HepG2 (cell line): ENCODE data around the gene RPP21. TPM values are rescaled to one million over a fixed set of nuclear protein-coding genes. Genes with fewer than 3 reads are reported as not detected.

Source experiments
- GZF1 ChIP-seq: sonication (generic); formaldehyde crosslinking; IDR thresholded peaks from 2 replicates; pipeline ENCODE4 v1.5.1; 2020; ENCODE audit warnings: mild to moderate bottlenecking, missing genetic modification reagents
- HES4 ChIP-seq: sonication (generic); formaldehyde crosslinking; IDR thresholded peaks from 2 replicates; pipeline ENCODE4 v1.9.0; 2021; ENCODE audit warnings: mild to moderate bottlenecking, missing genetic modification reagents, borderline replicate concordance
- HMG20B ChIP-seq: conservative IDR thresholded peaks from 2 replicates; pipeline ENCODE4 v1.6.1; 2016; ENCODE audit warnings: missing genetic modification reagents, missing compliant biosample characterization
- IRX3 ChIP-seq: sonication (generic); formaldehyde crosslinking; IDR thresholded peaks from 2 replicates; pipeline ENCODE4 v1.8.1; 2023; ENCODE audit warnings: mild to moderate bottlenecking, low read depth, missing genetic modification reagents, borderline replicate concordance
- KDM5A ChIP-seq: fragments of 200-600 bp; sonication (generic); IDR thresholded peaks from 2 replicates; pipeline ENCODE4 v1.7.0; 2018; ENCODE audit warnings: antibody characterized with exemption, mild to moderate bottlenecking, low read length, borderline replicate concordance
- MAFF ChIP-seq: IDR thresholded peaks from 2 replicates; pipeline ENCODE4 v1.6.1; 2011; ENCODE audit warnings: low read depth, low read length, improper control_type of control experiment
- NFKB2 ChIP-seq: sonication (generic); formaldehyde crosslinking; IDR thresholded peaks from 2 replicates; pipeline ENCODE4 v1.4.0; 2020; ENCODE audit warnings: missing genetic modification reagents, borderline replicate concordance
- RFX3 ChIP-seq: IDR thresholded peaks from 2 replicates; pipeline ENCODE4 v1.6.1; 2016; ENCODE audit warnings: missing biosample characterization, missing genetic modification reagents
- ZKSCAN5 ChIP-seq: sonication (generic); formaldehyde crosslinking; IDR thresholded peaks from 2 replicates; pipeline ENCODE4 v1.5.1; 2020; ENCODE audit warnings: mild to moderate bottlenecking, missing genetic modification reagents
- ZNF232 ChIP-seq: sonication (generic); formaldehyde crosslinking; IDR thresholded peaks from 2 replicates; pipeline ENCODE4 v1.4.0; 2020; ENCODE audit warnings: missing genetic modification reagents, borderline replicate concordance
- ZNF550 ChIP-seq: sonication (generic); formaldehyde crosslinking; IDR thresholded peaks from 2 replicates; pipeline ENCODE4 v1.4.0; 2020; ENCODE audit warnings: mild to moderate bottlenecking, missing genetic modification reagents, borderline replicate concordance
- ZNF562 ChIP-seq: sonication (generic); formaldehyde crosslinking; IDR thresholded peaks from 2 replicates; pipeline ENCODE4 v1.8.0; 2022; ENCODE audit warnings: missing genetic modification reagents, borderline replicate concordance
- ZNF605 ChIP-seq: sonication (generic); formaldehyde crosslinking; IDR thresholded peaks from 2 replicates; pipeline ENCODE4 v1.8.0; 2022; ENCODE audit warnings: mild to moderate bottlenecking, missing genetic modification reagents
- ZNF670 ChIP-seq: sonication (generic); formaldehyde crosslinking; IDR thresholded peaks from 2 replicates; pipeline ENCODE4 v1.8.0; 2022; ENCODE audit warnings: mild to moderate bottlenecking, missing genetic modification reagents, borderline replicate concordance
- polyA plus RNA-seq, 8 experiments: library from polyadenylated mRNA; depleted of rRNA in 3 of 8; stranded (reverse) in 7 of 8; unstranded in 1 of 8; fragments of >200 nt; fragmentation: Illumina TruSeq in 4 of 8; extraction: Trizol in 4 of 8; gene quantifications; 2 replicates each; pipeline versions ENCODE4 v1.2.1 to v1.2.3, GENCODE V29; 2011 to 2016; ENCODE audit warnings: low read depth in 4 of 8, missing spikeins in 1 of 8, mixed read lengths in 1 of 8; ENCODE audit not compliant: insufficient read depth in 1 of 8
- total RNA-seq, 5 experiments: library from RNA; depleted of rRNA; stranded (reverse); fragments of >200 nt; fragmentation: Illumina TruSeq; extraction: Trizol; gene quantifications; 2 replicates each; pipeline ENCODE4 v1.2.3, GENCODE V29; 2016; ENCODE audit warnings: low read depth in 1 of 5
- TF ChIP-seq, protein P1 (sequence below): sonication (generic); formaldehyde crosslinking; IDR thresholded peaks from 2 replicates; pipeline ENCODE4 v1.5.0; 2020; ENCODE audit warnings: missing genetic modification reagents, mild to moderate bottlenecking, borderline replicate concordance
- TF ChIP-seq, protein P2 (sequence below): sonication (generic); formaldehyde crosslinking; IDR thresholded peaks from 2 replicates; pipeline ENCODE4 v1.4.0; 2020; ENCODE audit warnings: mild to moderate bottlenecking, missing genetic modification reagents
- TF ChIP-seq, protein P3 (sequence below): sonication (generic); formaldehyde crosslinking; IDR thresholded peaks from 2 replicates; pipeline ENCODE4 v1.5.0; 2020; ENCODE audit warnings: missing genetic modification reagents
- TF ChIP-seq, protein P4 (sequence below): sonication (generic); formaldehyde crosslinking; IDR thresholded peaks from 2 replicates; pipeline ENCODE4 v1.5.1; 2020; ENCODE audit warnings: missing genetic modification reagents, mild to moderate bottlenecking, borderline replicate concordance
- TF ChIP-seq, protein P5 (sequence below): sonication (generic); formaldehyde crosslinking; IDR thresholded peaks from 2 replicates; pipeline ENCODE4 v1.4.0; 2020; ENCODE audit warnings: missing genetic modification reagents, borderline replicate concordance

RPP21 gene
- total and polyA plus RNA-seq, 2 of the 13 experiments (the other 11 are each of a cell fraction or from before 2014, with no cell fraction given): 53.1 to 72.3 TPM

DNA sequence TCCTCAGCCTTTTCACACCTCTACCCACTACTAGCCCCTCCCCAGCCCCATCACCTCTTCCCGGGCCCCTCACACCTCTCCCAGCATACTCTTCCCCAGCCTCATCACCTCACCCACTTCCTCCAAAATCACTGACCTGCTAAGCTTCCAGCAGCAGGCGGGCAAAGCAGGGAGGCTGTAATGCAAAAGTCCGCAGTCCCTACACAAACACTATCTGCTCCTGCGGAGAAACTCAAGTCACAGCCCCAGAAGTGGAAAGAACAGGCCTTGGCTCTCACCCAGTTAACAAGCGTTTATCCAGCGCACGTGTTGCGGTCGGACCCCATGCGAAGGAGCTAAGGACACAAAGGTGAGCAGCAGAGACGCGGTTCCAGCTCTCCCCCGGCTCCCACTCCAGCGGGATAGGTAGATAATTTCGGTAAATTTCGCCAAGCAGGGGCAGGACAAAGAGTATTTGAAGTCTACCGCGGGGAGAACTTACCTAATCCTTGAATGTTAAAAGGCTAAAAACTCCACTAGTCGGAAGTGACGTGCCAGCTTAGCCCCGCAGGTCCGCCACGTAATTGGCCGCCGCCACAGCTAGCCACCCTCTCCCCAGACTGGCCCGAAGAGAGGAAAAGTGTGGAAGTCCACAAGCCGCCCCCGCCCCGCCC lies 19.0 kb upstream of the RPP21 start (continued):
- TF ChIP-seq HES4 (CRISPR knock-in tag) (no peak; the same call in 1 of the 2 replicates), IRX3 (CRISPR knock-in tag) (peak; percentile 86; the same call in 1 of the 2 replicates), ZKSCAN5 (CRISPR knock-in tag) (peak; percentile 86), HMG20B (CRISPR knock-in tag) (no peak), ZNF605 (peak; percentile 95), ZNF562 (CRISPR knock-in tag) (no peak), GZF1 (CRISPR knock-in tag) (peak; percentile 39; the same call in 1 of the 2 replicates), ZNF670 (CRISPR knock-in tag) (peak; percentile 86), RFX3 (CRISPR knock-in tag) (no peak), NFKB2 (CRISPR knock-in tag) (peak; percentile 71; the same call in 1 of the 2 replicates), MAFF (no peak), ZNF550 (CRISPR knock-in tag) (peak; percentile 41; the same call in 1 of the 2 replicates), KDM5A (peak; percentile 75), ZNF232 (CRISPR knock-in tag) (peak; percentile 63; the same call in 1 of the 2 replicates)
- TF ChIP-seq, protein P1, sequence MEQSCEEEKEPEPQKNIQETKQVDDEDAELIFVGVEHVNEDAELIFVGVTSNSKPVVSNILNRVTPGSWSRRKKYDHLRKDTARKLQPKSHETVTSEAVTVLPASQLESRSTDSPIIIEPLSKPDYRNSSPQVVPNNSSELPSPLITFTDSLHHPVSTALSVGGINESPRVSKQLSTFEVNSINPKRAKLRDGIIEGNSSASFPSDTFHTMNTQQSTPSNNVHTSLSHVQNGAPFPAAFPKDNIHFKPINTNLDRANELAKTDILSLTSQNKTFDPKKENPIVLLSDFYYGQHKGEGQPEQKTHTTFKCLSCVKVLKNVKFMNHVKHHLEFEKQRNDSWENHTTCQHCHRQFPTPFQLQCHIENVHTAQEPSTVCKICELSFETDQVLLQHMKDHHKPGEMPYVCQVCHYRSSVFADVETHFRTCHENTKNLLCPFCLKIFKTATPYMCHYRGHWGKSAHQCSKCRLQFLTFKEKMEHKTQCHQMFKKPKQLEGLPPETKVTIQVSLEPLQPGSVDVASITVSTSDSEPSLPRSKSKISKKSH: no peak; the same call in 1 of the 2 replicates
- TF ChIP-seq, protein P2, sequence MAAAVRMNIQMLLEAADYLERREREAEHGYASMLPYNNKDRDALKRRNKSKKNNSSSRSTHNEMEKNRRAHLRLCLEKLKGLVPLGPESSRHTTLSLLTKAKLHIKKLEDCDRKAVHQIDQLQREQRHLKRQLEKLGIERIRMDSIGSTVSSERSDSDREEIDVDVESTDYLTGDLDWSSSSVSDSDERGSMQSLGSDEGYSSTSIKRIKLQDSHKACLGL (CRISPR knock-in tag): peak; percentile 42; the same call in 1 of the 2 replicates
- TF ChIP-seq, protein P3, sequence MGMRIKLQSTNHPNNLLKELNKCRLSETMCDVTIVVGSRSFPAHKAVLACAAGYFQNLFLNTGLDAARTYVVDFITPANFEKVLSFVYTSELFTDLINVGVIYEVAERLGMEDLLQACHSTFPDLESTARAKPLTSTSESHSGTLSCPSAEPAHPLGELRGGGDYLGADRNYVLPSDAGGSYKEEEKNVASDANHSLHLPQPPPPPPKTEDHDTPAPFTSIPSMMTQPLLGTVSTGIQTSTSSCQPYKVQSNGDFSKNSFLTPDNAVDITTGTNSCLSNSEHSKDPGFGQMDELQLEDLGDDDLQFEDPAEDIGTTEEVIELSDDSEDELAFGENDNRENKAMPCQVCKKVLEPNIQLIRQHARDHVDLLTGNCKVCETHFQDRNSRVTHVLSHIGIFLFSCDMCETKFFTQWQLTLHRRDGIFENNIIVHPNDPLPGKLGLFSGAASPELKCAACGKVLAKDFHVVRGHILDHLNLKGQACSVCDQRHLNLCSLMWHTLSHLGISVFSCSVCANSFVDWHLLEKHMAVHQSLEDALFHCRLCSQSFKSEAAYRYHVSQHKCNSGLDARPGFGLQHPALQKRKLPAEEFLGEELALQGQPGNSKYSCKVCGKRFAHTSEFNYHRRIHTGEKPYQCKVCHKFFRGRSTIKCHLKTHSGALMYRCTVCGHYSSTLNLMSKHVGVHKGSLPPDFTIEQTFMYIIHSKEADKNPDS: no peak; the same call in 1 of the 2 replicates
- TF ChIP-seq, protein P4, sequence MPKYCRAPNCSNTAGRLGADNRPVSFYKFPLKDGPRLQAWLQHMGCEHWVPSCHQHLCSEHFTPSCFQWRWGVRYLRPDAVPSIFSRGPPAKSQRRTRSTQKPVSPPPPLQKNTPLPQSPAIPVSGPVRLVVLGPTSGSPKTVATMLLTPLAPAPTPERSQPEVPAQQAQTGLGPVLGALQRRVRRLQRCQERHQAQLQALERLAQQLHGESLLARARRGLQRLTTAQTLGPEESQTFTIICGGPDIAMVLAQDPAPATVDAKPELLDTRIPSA (CRISPR knock-in tag): no peak
- TF ChIP-seq, protein P5, sequence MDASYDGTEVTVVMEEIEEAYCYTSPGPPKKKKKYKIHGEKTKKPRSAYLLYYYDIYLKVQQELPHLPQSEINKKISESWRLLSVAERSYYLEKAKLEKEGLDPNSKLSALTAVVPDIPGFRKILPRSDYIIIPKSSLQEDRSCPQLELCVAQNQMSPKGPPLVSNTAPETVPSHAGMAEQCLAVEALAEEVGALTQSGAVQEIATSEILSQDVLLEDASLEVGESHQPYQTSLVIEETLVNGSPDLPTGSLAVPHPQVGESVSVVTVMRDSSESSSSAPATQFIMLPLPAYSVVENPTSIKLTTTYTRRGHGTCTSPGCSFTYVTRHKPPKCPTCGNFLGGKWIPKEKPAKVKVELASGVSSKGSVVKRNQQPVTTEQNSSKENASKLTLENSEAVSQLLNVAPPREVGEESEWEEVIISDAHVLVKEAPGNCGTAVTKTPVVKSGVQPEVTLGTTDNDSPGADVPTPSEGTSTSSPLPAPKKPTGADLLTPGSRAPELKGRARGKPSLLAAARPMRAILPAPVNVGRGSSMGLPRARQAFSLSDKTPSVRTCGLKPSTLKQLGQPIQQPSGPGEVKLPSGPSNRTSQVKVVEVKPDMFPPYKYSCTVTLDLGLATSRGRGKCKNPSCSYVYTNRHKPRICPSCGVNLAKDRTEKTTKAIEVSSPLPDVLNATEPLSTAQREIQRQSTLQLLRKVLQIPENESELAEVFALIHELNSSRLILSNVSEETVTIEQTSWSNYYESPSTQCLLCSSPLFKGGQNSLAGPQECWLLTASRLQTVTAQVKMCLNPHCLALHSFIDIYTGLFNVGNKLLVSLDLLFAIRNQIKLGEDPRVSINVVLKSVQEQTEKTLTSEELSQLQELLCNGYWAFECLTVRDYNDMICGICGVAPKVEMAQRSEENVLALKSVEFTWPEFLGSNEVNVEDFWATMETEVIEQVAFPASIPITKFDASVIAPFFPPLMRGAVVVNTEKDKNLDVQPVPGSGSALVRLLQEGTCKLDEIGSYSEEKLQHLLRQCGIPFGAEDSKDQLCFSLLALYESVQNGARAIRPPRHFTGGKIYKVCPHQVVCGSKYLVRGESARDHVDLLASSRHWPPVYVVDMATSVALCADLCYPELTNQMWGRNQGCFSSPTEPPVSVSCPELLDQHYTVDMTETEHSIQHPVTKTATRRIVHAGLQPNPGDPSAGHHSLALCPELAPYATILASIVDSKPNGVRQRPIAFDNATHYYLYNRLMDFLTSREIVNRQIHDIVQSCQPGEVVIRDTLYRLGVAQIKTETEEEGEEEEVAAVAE: 0 out of 2 replicates have a peak, but pooled peaks have one; percentile 22
